Measurements from ENCODE around the gene LDLRAD3. TPM values are rescaled to one million over a fixed set of nuclear protein-coding genes. Genes with fewer than 3 reads are reported as not detected.

Gene LDLRAD3
- total RNA-seq, 2 experiments from 2014 or later, result 0.22 to 0.59 TPM

GRCh38 chr11:35937111-35937510, 6.8 kb upstream of the LDLRAD3 start:
- Mint-ChIP-seq H3K4me3 (no peak overlapping the region), H3K27ac (no peak overlapping the region), H3K27me3 (peaks cover 23% of the 10 kb centered on the region), H3K36me3 (ENCODE audit: low read depth) (no peaks in the 10 kb centered on the region), H3K9me3 (no peaks in the 10 kb centered on the region), H3K4me1 (ENCODE audit: low read depth) (peaks cover 3% of the 10 kb centered on the region)
- POLR2A ChIA-PET, result no interaction called here
- DNase-seq (no peak), ATAC-seq (no peak)
- CTCF ChIA-PET, result interaction anchor here (1.8 kb wide), 1 partner anchor 115 kb away, joined by 5 read pairs; no protein-coding TSS in a partner anchor
- no peak for TF ChIP-seq CTCF (IDR thresholded peaks at IDR 0.05)
- intact Hi-C loops (cut with micrococcal nuclease), result no loop called here

- intact Hi-C loops (cut with micrococcal nuclease), result no loop called here
- CTCF ChIA-PET, result interaction anchor here (1.8 kb wide), 1 partner anchor 116 kb away, joined by 5 read pairs; no protein-coding TSS in a partner anchor
Observed at GRCh38 chr11:35937700-35938099, 6.2 kb upstream of the LDLRAD3 start.

GRCh38 chr11:35938231-35938630, 5.6 kb upstream of the LDLRAD3 start:
- intact Hi-C loops (cut with micrococcal nuclease), result no loop called here
- TF ChIP-seq CTCF (IDR thresholded peaks at IDR 0.05), result no peak
- DNase-seq (no peak), ATAC-seq (no peak)
- Mint-ChIP-seq H3K27ac (no peak overlapping the region), H3K4me1 (ENCODE audit: low read depth) (no peaks in the 10 kb centered on the region), H3K27me3 (peaks cover 30% of the 10 kb centered on the region), H3K4me3 (no peak overlapping the region), H3K36me3 (ENCODE audit: low read depth) (no peaks in the 10 kb centered on the region), H3K9me3 (no peaks in the 10 kb centered on the region)
- POLR2A ChIA-PET, result interaction anchor here (0.6 kb wide), 1 partner anchor 40 kb away, joined by 3 read pairs; no protein-coding TSS in a partner anchor
- CTCF ChIA-PET, result interaction anchor here (1.8 kb wide), 1 partner anchor 116 kb away, joined by 5 read pairs; no protein-coding TSS in a partner anchor

More at GRCh38 chr11:35937700-35938099, 6.2 kb upstream of the LDLRAD3 start:
- TF ChIP-seq CTCF (IDR thresholded peaks at IDR 0.05), result no peak
- H3K4me1 Mint-ChIP-seq (ENCODE audit: low read depth), result peaks cover 3% of the 10 kb centered on the region
- H3K4me3 Mint-ChIP-seq, result no peak overlapping the region
- POLR2A ChIA-PET, result no interaction called here
- no peaks in the 10 kb centered on the region for H3K36me3 Mint-ChIP-seq (ENCODE audit: low read depth)
- DNase-seq (no peak), ATAC-seq (no peak)
- H3K27me3 Mint-ChIP-seq, result peaks cover 25% of the 10 kb centered on the region
- no peaks in the 10 kb centered on the region for H3K9me3 Mint-ChIP-seq
- H3K27ac Mint-ChIP-seq, result no peak overlapping the region

- DNase-seq (no peak), ATAC-seq (no peak)
- intact Hi-C loops (cut with micrococcal nuclease), result no loop called here
- no peak overlapping the region for H3K27ac Mint-ChIP-seq
- H3K27me3 Mint-ChIP-seq, result peaks cover 46% of the 10 kb centered on the region
- POLR2A ChIA-PET, result no interaction called here
- CTCF ChIA-PET, result no interaction called here
- peaks cover 5% of the 10 kb centered on the region for H3K4me1 Mint-ChIP-seq (ENCODE audit: low read depth)
- peak overlapping the region; percentile 69 for H3K4me3 Mint-ChIP-seq
- no peaks in the 10 kb centered on the region for H3K36me3 Mint-ChIP-seq (ENCODE audit: low read depth)
- no peaks in the 10 kb centered on the region for H3K9me3 Mint-ChIP-seq
- no peak for TF ChIP-seq CTCF (IDR thresholded peaks at IDR 0.05)
Observed at GRCh38 chr11:35943309-35943708, 553 bp upstream of the LDLRAD3 start.

- DNase-seq (no peak), ATAC-seq (no peak)
- H3K36me3 Mint-ChIP-seq (ENCODE audit: low read depth), result no peaks in the 10 kb centered on the region
- H3K4me1 Mint-ChIP-seq (ENCODE audit: low read depth), result peaks cover 5% of the 10 kb centered on the region
- intact Hi-C loops (cut with micrococcal nuclease), result no loop called here
- ChIA-PET CTCF (no interaction called here), POLR2A (interaction anchor here (0.6 kb wide), 1 partner anchor 325 kb away, joined by 3 read pairs; no protein-coding TSS in a partner anchor)
- no peaks in the 10 kb centered on the region for H3K9me3 Mint-ChIP-seq
- peak overlapping the region; percentile 70 for H3K4me3 Mint-ChIP-seq
- H3K27me3 Mint-ChIP-seq, result peaks cover 46% of the 10 kb centered on the region
- no peak overlapping the region for H3K27ac Mint-ChIP-seq
- no peak for TF ChIP-seq CTCF (IDR thresholded peaks at IDR 0.05)
Observed at GRCh38 chr11:35944503-35945136, 758 bp downstream of the LDLRAD3 start.

Data from activated CD8-positive, alpha-beta T cell treated with anti-CD3 and anti-CD28 coated beads for 36 hours (primary cell).